Cardiac septum (tissue), 1 donor: Measurements from ENCODE around the gene TGIF1. TPM values are rescaled to one million over a fixed set of nuclear protein-coding genes. Genes with fewer than 3 reads are reported as not detected.
A peak's percentile ranks its signal among the peaks of the same experiment; 100 is the strongest.
"Not testable (repeated sequence)": the region's sequence is repeated elsewhere in the genome, so short reads cannot be mapped to it uniquely, and the experiment has no call there.

ENCODE experiments used
- DNase-seq: peaks from one replicate; pipeline ENCODE4 v3.0.0-alpha.2; 2020; ENCODE audit warnings: low spot score
- intact Hi-C: fragments of 100-400 bp; cut with DNase I; formaldehyde crosslinking; loops from one replicate; pipeline ENCODE4 v1.14.0; 2022
- long read RNA-seq: library from polyadenylated mRNA; unstranded; transcript quantifications from one replicate; pipeline ENCODE4 v2.0.0, GENCODE V29; 2021
- total RNA-seq: library from RNA; stranded (reverse); fragmentation: NEBNext Ultra II Directional; extraction: Animal tissue kit (Norgen Biotek cat#: 25700); gene quantifications from one replicate; pipeline ENCODE4 v1.2.1, GENCODE V29; 2021
- donor health status: DM: no; HTN: no; CAD: no.

TGIF1 gene
- total RNA-seq: 10.8 TPM
- long read RNA-seq, transcript TGIF1-202 (3 exons, 2,076 nt): major isoform, 7 of 12 reads
- long read RNA-seq, partial matches to known transcripts: 0 of 12 reads
- long read RNA-seq, other reads (novel, unspliced or antisense): 2 of 12 reads

DNA sequence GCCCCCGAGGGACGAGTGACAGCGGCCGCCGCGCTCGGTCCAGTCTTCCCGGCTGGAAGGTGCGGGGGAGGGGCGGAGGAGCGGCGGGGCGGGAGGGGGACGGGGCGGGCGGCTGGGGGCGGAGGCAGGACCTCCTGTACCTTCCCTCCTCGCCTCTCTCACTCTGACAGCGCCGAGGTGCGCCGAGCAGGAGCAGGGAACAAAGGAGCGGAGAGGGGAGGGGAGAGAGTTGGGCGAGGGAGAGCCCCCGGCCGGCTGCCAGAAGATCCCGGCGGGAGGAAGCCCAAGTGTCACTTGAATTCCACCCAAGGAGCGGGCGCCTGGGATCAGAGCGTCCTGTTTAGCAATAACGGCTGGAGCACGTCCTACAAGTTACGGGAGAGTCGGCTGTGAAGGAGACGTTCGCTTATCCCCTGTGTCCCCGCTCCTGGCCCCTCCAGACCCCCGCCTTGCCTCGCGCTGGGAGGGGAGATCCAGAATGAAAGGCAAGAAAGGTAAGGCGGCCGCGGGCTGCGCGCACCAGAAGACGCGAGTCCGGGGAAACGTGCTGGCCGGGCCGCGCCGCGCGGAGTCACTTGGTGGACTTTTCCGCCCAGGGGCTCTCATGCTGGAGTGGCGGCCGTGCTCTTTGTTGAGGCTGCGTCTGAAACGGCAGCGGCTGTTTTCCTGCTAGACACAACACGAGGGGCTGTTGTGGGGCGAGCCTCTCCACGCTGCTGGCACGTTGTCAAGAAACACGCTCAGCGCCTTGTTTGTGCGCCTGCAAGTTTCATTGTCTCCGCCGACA, at the start of gene TGIF1:
TGIF1 (plus strand) TSS at position 161 of the 787 bp plus-strand sequence; CDS start at position 479, 318 bp downstream.
- intact Hi-C loops: loop anchor here (5.0 to 10.0 kb wide), 3 partner anchors 188 to 475 kb away; partner anchors contain the start of gene MYL12B
- peak; percentile 88 for DNase-seq

DNA sequence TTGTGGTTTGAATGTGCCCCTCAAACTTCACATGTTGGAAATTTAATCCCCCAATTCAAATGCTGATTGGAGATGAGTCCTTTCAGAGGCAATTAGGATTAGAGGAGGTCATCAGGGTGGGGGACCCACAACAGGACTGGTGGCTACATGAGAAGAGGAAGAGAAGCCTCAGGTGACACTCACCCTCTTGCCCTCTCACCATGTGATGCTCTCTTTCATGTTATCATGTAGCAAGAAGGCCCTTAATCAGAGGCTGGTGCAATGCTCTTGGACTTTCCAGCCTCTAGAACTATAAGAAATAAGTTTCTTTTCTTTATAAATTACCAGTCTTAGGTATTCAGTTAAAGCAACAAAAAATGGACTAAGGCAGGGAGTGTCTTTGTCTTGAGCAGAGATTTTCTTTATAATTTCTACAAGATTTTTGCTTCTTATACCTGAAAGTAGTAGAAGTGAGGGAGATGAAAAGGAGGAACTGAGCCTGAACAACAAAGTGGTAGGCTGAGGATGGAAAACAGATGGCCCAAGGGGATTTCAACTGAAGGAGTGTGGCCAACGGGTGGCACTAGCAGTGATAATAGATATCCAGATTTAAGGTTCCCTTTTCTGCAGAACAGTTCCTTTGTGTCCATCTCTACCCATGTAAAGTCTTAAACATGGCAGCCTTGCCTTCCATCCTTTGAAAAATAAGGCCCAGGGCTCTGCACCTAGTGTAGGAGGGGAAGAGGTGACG, 49.2 kb upstream of the TGIF1 start:
- DNase-seq: no peak
- intact Hi-C loops: no loop called here

DNA sequence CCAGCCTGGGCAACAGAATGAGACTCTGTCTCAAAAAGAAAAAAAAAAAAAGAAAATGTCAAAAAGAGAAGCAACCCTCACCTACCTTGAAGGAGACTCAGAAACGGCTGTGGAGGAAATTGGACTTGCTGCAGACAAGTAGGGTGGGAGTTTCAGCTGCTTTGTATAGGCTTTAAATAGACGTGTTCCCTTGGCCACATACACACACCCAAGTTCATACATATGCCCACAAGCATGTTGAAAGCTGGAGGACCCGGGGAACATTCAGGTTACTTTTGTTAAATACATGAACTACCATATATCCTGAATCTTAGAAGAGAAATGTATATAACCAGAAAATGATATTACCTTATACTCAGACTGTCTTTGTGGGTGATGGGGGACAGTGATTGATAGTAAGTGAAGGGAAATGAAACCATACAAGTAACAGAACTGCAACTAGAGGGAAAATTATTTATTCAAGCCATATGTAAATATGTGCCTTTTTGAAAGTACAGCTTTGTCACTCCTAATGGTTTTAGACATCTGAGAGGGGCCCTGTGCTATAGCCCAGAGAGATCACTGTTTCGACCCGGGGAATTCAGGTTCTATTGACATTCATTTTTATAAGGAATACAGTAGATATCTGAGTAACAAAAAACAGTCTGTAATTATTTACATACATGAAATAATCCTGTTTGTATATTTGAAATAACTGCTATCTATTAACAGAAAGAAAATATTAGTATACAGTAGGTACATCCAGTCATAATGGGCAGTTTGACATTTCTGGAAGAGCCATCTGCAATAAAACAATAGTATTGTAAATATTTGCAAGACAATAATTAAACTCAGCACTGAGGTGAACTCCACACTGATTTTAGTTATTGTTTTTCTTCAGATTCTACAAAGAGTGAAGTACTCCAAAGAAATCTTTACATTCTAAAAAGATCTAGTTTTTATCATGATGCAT, 48.0 kb upstream of the TGIF1 start:
- DNase-seq: no peak
- intact Hi-C loops: no loop called here

DNA sequence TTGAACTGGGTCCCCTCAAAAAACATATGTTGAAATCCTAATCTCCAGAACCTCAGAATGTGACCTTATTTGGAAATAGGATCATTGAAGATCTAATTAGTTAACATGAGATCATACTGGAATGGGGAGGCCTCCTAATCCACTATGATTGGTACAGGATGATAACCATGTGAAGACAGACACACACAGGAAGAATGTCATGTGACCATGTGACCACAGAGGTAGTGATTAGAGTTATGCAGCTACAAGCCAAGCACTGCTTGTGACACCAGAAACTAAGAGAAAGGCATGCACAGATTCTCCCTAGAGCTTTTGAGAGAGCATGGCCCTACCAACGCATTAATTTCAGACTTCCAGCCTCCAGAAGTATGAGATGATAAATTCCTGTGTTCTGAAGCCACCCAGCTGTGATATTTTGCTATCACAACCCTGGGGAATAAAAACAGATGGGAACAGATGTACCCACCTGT, 47.0 kb upstream of the TGIF1 start:
- intact Hi-C loops: no loop called here

DNA sequence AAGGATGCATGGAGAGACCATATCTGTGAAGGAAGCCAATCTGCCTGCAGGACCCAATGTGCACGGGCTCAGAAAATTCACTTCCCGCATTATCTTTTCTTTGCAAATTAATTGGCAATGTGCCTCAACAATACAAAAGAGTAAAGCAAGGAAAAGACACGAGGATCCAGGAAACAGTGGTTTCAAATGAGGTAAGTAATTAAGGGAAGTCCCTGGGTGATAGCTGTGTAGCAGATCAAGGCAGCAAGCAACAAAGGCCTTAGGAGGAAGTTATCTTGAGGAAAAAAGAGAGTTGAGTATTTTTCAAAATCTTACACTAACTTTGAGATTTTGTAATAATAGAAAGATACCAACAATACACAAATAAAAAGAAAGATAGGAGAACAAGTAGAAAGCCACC, 44.3 kb upstream of the TGIF1 start:
- no peak for DNase-seq
- intact Hi-C loops: no loop called here

More for the DNA sequence above, 47.0 kb upstream of the TGIF1 start:
- no peak for DNase-seq

DNA sequence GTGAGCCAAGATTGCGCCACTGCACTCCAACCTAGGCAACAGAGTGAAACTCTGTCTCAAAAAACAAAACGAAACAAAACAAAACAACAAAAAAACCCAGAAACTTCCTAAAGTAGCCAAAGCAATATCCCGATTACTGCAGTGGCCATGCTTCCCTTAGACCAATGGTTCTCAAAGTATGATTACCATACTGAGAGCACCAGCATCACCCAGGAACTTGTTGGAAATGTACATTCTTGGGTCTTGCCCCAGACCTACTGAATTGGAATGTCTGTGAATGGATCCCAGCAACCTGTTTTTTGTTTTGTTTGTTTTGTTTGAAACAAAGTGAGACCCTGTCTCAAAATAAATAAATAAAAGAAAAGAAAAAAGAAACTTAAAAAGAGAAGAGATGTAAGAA, 41.9 kb upstream of the TGIF1 start:
- intact Hi-C loops: no loop called here

DNA sequence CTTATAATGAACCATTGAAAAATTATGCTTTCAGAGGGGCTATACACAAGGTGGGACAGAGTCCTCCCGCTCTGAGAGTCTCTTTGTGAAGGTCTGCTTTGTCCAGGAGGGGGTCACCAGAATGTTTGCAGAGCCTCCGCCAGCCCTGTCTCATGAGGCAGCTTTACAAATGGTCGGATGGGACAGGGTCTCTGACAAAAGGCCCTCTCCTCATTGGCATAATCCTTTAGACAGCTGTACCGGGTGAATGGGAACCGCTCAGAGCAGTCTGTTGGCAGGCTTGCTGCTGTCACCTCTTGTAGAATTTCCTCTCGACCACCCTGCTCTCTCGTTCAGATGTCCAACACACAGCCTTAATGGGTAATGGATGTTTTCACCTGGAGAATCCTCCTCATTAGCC, 40.2 kb upstream of the TGIF1 start:
- intact Hi-C loops: no loop called here

More for the DNA sequence above, 41.9 kb upstream of the TGIF1 start:
- no peak for DNase-seq

DNA sequence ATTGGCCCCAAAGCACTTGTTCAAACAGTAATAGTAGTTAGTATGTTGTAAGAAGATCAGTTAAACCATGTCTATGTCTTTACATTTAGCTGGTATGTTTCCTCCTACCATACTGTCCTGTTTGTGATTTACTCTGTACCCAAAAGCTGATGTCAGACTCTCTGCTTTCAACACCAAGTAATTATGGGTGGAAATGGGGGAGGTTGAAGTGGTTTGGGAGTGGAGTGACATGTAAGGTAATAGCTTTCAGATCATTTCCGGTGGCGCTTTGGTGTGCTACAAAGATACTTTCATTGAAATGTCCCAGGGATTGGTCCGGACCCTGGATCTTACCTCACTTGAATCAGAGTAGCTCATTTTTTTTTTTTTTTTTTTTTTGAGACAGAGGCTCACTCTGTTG, 39.7 kb upstream of the TGIF1 start:
- no peak for DNase-seq
- intact Hi-C loops: no loop called here

More for the DNA sequence above, 40.2 kb upstream of the TGIF1 start:
- no peak for DNase-seq

DNA sequence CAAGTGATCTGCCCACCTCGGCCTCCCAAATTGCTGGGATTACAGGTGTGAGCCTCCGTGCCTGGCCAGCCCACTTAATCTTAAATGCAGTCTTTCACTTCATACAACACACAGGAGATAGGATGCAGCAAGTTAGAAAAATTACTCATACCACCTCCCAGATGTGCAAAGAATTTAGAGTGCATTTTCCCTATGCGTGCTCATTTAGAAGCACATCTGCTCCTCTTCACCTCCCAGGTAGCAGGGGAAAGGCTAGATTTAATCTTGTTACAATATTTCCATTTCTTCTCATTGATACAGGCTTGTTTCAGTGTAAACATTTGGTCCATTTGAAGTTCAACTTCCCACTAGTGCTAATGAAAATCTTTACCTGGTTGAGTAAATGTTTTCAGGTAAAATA, 39.1 kb upstream of the TGIF1 start:
- DNase-seq, intact Hi-C loops: not testable (repeated sequence)

DNA sequence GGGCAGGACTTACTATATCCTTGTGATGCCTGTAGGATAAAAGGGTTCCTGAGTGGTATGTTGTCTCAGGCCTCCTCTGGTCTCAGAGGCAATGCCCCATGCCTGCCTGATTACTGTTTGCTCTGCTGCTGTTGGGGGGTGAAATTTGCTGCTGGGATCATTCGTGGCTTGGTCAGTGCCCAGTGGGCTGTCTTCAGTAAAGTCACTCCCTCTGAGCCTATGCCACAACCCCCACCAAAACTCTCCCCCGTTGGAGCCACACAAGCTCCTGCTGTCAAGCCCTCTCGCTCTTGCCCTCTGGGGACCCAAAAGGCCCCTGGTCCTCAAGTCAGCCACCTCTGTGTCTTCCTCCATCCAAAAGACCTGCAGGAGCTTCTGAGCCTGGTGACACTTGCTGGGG, 38.6 kb upstream of the TGIF1 start:
- DNase-seq: no peak
- intact Hi-C loops: no loop called here

DNA sequence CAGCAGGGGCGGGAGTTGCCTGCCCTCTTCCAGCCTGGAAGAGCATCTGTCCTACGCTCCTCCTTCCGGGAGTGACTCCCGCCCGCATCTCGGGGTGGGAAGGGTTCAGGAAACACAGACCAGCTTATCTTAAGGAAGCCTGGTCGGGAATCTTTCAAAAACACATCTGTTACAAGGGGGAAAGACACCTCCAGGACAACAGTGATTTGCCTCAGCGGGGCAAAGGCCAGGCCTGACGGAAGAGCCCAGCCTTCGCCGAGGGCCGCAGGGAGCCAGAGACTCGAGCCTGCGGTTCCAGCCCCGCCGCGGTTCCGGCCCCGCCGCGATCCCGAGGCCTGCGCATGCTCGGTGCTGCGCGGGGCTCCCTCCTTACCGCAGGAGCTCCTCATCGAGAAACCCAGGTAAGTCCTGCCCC, 38.1 kb upstream of the TGIF1 start:
- intact Hi-C loops: no loop called here
- DNase-seq: no peak

DNA sequence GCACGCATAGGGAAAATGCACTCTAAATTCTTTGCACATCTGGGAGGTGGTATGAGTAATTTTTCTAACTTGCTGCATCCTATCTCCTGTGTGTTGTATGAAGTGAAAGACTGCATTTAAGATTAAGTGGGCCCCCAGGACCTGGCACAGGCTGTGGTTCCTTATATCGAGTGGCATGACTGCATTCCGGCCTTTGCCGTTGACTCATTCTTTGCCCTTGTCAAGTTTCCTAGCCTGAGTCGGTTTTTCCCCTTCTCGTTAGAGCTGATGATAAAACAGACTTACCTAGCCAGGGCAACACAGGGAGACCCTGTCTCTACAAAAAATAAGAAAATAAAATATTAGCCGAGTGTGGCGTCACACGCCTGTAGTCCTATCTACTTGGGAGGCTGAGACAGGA, 37.4 kb upstream of the TGIF1 start:
- DNase-seq, intact Hi-C loops: not testable (repeated sequence)

DNA sequence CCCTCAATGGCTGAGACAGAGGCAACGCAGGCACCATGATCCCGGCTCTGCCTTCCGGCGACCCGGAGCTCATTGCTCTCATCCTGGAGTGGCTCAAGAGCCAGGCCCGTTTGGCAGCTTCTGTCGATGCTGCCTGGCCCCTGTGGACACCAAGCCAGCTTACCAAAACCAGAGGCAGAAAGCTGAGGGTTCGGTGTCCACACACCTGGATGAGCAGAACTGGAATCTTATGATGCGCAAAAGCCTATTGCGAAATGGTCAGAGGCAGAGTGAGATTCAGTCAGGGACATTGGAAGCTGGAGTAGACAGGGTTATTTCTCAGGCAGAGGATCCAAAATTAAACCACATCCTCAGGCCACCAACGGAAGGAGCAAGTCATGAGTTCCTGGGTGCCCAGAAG, 34.9 kb upstream of the TGIF1 start:
- intact Hi-C loops: no loop called here
- DNase-seq: no peak

DNA sequence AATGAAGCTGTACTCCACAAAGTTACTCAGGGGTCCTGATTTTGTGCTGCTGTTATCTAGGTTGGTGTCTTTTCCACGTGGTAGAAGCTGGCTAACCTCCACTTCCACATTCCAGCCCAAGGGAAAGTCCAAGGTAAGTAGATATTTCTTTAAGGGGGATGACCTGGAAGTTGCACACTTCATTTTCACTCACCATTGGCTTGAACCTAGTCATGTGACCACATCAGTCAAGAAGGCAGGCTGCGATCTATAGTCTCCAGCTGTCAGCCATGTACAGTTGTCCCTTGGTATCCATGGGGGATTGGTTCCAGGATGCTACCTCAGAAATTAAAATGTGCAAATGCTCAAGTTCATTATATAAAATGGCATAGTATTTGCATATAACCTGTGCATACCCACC, 31.9 kb upstream of the TGIF1 start:
- intact Hi-C loops: no loop called here

DNA sequence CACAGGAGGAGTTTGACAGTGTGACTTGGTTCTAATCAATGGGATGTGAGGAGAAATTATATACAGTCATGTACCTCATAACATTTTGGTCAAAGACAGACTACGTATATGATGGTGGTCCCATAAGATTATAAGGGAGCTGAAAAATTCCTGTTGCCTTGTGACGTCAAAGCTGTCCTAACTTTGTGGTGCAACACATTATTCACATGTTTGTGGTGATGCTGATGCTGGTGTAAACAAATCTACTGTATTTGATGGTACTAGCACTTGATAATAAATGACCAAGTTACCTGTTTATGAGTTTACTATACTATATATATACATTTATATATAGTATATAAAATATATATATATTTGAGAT, 29.1 kb upstream of the TGIF1 start:
- DNase-seq: no peak
- intact Hi-C loops: no loop called here

More for the DNA sequence above, 31.9 kb upstream of the TGIF1 start:
- no peak for DNase-seq

DNA sequence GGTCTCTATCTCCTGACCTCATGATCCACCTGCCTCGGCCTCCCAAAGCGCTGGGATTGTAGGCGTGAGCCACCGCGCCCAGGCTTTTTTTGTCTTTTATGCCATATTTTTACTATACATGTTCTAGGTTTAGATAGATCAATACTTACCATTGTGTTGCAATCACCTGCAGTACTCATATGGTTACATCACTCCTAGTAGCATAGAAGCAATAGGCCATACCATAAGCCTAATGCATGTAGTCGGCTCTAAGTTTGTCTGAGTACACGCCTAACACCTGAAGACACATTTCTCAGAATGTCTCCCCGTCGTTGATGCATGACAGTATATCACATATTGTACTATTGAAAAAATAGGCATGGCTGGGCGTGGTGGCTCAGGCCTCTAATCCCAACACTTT, 27.1 kb upstream of the TGIF1 start:
- intact Hi-C loops: no loop called here
- DNase-seq: no peak

DNA sequence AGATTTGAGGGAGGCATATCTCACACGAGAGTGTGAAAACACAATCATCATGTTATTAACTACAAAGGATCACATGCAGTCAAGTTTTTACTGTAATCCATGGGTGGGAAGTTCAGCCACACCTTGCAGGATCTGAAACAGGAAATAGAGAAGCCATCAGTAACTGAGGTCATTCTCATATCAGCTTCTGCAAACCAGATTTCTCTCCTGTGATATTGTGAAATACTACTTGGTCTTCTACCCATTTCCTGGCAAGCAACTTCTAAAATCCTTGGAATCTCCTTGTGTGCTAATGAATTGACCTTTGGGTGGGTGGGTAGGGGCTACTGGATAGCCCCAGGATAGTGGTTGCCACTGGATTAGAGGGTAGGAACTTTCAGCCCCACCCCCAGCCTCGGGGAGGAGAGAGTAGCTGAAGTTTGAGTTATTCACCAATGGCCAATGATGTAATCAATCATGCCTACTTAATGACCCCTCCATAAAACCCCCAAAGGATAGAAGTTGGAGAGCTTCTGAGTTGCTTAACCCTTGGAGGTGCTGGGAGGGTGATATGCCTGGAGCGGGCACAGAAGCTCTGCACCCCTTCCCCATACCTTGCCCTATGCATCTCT, 25.6 kb upstream of the TGIF1 start:
- intact Hi-C loops: no loop called here
- no peak for DNase-seq

DNA sequence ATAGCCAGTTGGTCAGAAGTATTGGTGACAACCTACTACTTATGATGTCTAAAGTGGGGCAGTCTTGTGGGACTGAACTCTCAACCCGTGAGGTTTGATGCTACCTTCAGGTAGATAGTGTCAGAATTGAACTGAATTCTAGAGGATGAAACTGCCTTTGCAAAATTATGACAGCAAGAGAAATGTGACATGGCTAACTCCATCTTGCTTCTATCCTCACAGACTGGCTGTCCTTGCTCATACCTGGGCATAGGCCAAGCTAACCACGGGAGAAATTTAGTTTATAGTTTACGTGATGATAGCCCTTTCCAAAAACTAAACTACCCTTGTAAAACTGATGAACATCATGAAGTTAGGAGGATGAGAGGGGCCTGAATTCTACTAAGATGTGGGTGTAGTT, 24.9 kb upstream of the TGIF1 start:
- no peak for DNase-seq
- intact Hi-C loops: no loop called here

DNA sequence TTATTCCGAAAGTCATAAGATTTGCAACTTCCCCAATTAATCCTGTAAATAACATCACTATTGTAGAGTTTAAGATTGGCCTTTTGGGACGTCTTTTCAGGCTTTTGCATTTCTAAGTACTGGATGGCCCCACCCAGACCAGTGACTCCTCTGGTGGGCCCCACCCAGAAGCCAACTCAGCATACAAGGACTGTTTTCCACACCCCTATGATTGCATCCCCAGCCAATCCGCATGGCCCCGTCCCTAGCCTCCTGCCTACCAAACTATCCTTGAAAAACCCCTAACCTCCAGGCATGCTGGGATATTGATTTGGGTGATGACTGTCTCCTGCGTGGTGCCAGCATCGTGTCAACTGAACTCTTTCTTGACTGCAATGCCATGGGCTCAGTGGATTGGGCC, 24.5 kb upstream of the TGIF1 start:
- intact Hi-C loops: no loop called here

More for the DNA sequence above, 24.5 kb upstream of the TGIF1 start:
- DNase-seq: no peak
